Cardiac muscle cell (in vitro differentiated cells and primary cell): Measurements from ENCODE around the gene UNC5C. TPM values are rescaled to one million over a fixed set of nuclear protein-coding genes. Genes with fewer than 3 reads are reported as not detected.
A peak's percentile ranks its signal among the peaks of the same experiment; 100 is the strongest.

ENCODE experiments used
- DNase-seq, 2 donors: peaks; one replicate each; pipeline versions ENCODE4 v3.0.0 to v3.0.0-alpha.2; 2010 to 2017; ENCODE audit warnings: low read depth in 1 of 2, low spot score in 1 of 2
- H3K27ac ChIP-seq: fragments of 200-600 bp; sonication (generic); 2 replicates; pipeline ENCODE4 v1.5.1; 2016
- H3K27me3 ChIP-seq: fragments of 200-600 bp; sonication (generic); 2 replicates; pipeline ENCODE4 v1.6.0; 2016; ENCODE audit warnings: control low read depth
- H3K36me3 ChIP-seq: fragments of 200-600 bp; sonication (generic); 2 replicates; pipeline ENCODE4 v1.5.1; 2016; ENCODE audit warnings: control low read depth
- H3K4me1 ChIP-seq: fragments of 200-600 bp; sonication (generic); 2 replicates; pipeline ENCODE4 v1.8.1; 2017; ENCODE audit warnings: low read depth, mild to moderate bottlenecking, mixed run types
- H3K4me3 ChIP-seq: fragments of 200-600 bp; sonication (generic); 2 replicates; pipeline ENCODE4 v1.5.1; 2016; ENCODE audit warnings: mild to moderate bottlenecking
- H3K9me3 ChIP-seq: fragments of 200-600 bp; sonication (generic); 2 replicates; pipeline ENCODE4 v1.5.1; 2017; ENCODE audit warnings: low read depth, mild to moderate bottlenecking, control low read depth
- polyA plus RNA-seq: library from polyadenylated mRNA; unstranded; fragments of >200 nt; fragmentation: Nextera tagmentation; extraction: Ambion mirVana; gene quantifications from 2 replicates; pipeline ENCODE4 v1.2.1, GENCODE V29; 2016
- total RNA-seq: library from RNA; depleted of rRNA; stranded (reverse); fragments of >200 nt; gene quantifications from 2 replicates; pipeline ENCODE4 v1.2.3, GENCODE V29; 2016
- TF ChIP-seq, protein P1 (sequence below): IDR thresholded peaks from 2 replicates; pipeline ENCODE4 v1.5.1; 2012; ENCODE audit warnings: low read depth, mild to moderate bottlenecking, low read length

Gene UNC5C
- total and polyA plus RNA-seq, 2 experiments from 2014 or later = 13.4 to 28.4 TPM

DNA sequence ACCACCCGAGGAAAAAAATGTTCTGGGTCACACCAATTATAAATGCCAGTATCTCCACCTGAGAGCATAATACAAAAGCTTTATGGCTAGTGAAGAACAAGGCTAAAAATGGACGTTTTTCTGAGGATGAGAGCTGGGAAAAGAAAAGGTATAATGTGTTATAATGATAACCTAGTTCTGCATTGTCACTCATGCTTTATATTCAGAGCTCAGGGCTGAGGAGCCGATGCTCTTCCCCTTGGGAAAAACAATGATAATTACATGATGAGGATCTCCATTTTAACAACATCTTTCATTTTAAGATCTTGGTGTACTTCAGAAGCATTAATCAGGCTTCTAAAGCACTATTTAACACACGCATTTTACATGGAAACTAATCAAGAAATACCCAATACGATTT, 333.7 kb downstream of the UNC5C start:
- TF ChIP-seq, protein P1, sequence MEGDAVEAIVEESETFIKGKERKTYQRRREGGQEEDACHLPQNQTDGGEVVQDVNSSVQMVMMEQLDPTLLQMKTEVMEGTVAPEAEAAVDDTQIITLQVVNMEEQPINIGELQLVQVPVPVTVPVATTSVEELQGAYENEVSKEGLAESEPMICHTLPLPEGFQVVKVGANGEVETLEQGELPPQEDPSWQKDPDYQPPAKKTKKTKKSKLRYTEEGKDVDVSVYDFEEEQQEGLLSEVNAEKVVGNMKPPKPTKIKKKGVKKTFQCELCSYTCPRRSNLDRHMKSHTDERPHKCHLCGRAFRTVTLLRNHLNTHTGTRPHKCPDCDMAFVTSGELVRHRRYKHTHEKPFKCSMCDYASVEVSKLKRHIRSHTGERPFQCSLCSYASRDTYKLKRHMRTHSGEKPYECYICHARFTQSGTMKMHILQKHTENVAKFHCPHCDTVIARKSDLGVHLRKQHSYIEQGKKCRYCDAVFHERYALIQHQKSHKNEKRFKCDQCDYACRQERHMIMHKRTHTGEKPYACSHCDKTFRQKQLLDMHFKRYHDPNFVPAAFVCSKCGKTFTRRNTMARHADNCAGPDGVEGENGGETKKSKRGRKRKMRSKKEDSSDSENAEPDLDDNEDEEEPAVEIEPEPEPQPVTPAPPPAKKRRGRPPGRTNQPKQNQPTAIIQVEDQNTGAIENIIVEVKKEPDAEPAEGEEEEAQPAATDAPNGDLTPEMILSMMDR = no peak
- no peak overlapping the region for H3K27ac ChIP-seq
- H3K9me3 ChIP-seq = no peaks in the 10 kb centered on the region
- peaks cover 4% of the 10 kb centered on the region for H3K36me3 ChIP-seq
- no peak for DNase-seq
- no peaks in the 10 kb centered on the region for H3K27me3 ChIP-seq
- peaks cover 33% of the 10 kb centered on the region for H3K4me1 ChIP-seq
- no peak overlapping the region for H3K4me3 ChIP-seq

DNA sequence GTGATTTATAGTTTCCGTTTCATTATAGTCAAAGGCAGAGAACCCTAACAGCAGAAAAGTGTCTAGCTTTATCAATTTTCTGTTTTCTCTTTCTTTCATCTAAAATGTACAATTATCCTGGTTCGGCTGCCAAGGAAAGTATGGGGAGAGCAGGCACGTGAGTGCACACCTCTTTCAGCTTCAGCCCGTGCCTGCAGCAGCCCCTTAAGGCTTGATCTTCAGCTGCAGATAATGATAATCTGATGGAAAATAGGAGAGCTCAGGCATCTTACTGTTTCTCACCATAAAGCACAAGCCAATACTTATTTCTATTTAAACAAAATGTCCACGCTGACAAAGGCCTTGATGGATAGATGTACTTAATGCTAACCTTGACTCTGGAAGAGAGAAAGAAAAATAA, 334.4 kb downstream of the UNC5C start:
- TF ChIP-seq, protein P1 = no peak
- Histone ChIP-seq H3K27me3 (no peaks in the 10 kb centered on the region), H3K27ac (no peak overlapping the region), H3K4me1 (peaks cover 39% of the 10 kb centered on the region), H3K36me3 (peaks cover 4% of the 10 kb centered on the region), H3K4me3 (no peak overlapping the region), H3K9me3 (no peaks in the 10 kb centered on the region)
- DNase-seq = no peak

DNA sequence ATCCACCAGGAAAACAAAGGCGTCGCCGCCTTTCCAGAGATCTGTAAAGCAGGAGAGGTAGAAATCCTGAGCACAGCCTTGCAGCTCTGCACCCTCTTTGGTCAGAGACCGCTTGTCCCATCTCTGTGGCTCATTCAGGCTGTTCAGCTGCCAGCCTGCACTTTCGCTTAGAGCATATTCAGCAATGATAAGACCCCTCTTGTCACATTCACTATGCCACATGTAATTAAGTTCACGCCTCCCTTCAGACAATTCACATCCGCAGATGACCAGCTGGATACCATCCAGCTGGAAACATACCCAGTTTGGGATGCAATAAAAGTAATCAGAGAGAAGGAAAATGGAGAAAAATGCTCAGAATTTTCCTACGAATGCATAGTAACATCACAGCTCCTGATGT, 335.4 kb downstream of the UNC5C start:
- H3K4me3 ChIP-seq = no peak overlapping the region
- H3K27ac ChIP-seq = no peak overlapping the region
- peaks cover 39% of the 10 kb centered on the region for H3K4me1 ChIP-seq
- H3K36me3 ChIP-seq = no peaks in the 10 kb centered on the region
- peak; percentile 17 to 18 for DNase-seq
- H3K27me3 ChIP-seq = no peaks in the 10 kb centered on the region
- TF ChIP-seq, protein P1 = no peak
- no peaks in the 10 kb centered on the region for H3K9me3 ChIP-seq

DNA sequence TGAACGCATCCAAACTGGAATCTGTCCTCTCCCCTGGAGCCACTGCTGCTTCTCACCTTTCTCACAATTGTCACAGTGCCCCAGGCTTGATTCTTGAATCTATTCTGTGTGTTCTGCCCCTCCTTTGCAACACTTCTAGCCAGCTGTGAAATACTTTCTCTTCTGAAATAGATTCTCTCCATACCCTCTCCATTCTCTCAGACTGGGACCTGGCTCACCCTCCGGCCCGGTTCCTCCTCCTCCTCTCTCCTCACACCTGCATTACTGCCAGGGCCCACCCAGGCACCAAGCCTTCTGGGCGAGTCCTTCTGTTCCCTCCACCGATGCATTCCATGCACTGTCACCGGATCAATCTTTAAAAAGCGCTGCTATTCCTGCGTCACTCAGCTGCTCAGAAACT, 336.1 kb downstream of the UNC5C start:
- H3K4me1 ChIP-seq = peaks cover 39% of the 10 kb centered on the region
- TF ChIP-seq, protein P1 = no peak

DNA sequence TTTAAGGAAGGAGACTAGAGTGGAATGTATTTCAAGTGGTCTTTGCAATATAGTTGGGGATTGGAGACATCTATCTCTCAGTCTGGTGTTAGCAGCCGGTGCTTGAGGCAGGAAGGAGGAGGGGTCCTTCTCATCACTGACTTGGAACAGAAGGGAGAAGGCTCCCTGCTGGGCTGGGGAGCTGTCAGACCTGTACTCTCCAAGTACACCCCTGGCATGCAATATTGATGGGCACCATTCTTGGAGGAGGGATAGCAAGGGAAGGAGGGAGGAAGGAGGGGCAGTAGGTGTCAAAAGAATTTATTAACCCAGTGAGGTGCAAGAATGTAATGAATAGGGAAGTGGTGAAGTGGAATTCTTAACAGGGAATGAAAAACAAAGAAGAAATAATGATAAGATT, 338.8 kb downstream of the UNC5C start:
- H3K9me3 ChIP-seq = no peaks in the 10 kb centered on the region
- TF ChIP-seq, protein P1 = no peak
- no peak overlapping the region for H3K4me3 ChIP-seq
- H3K4me1 ChIP-seq = peaks cover 38% of the 10 kb centered on the region
- H3K27ac ChIP-seq = no peak overlapping the region
- no peaks in the 10 kb centered on the region for H3K27me3 ChIP-seq
- no peaks in the 10 kb centered on the region for H3K36me3 ChIP-seq
- DNase-seq = no peak

More for the DNA sequence above, 336.1 kb downstream of the UNC5C start:
- Histone ChIP-seq H3K27ac (no peak overlapping the region), H3K4me3 (no peak overlapping the region), H3K27me3 (no peaks in the 10 kb centered on the region), H3K36me3 (no peaks in the 10 kb centered on the region), H3K9me3 (no peaks in the 10 kb centered on the region)
- DNase-seq = no peak

DNA sequence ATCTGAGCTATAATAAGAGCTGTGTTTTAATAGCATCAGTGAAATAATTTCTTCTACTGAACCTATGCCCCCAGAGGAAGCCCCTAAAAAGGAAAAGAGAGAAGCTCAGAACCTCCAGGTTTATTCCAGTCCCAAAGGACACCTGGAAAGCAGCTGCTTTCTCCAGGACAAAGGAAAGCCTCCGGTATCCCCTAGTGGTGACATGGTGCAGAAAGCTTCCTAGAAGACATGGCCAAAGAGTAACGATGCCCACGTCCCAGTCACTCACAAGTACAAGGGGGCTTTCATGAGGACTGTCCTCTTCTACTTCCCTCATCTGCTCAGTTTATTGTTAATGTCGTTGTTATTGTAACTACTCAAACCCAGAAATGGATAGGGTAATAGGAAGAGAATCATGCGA, 343.9 kb downstream of the UNC5C start:
- Histone ChIP-seq H3K36me3 (no peaks in the 10 kb centered on the region), H3K4me1 (peaks cover 10% of the 10 kb centered on the region), H3K27me3 (no peaks in the 10 kb centered on the region), H3K4me3 (no peak overlapping the region), H3K27ac (no peak overlapping the region), H3K9me3 (no peaks in the 10 kb centered on the region)
- TF ChIP-seq, protein P1 = no peak
- peak in 1 of 2 donors; percentile 46 for DNase-seq
